ENCODE results near the gene NELL2.
A peak's percentile ranks its signal among the peaks of the same experiment; 100 is the strongest.
"Not testable (repeated sequence)": the region's sequence is repeated elsewhere in the genome, so short reads cannot be mapped to it uniquely, and the experiment has no call there.

NELL2 gene

DNA sequence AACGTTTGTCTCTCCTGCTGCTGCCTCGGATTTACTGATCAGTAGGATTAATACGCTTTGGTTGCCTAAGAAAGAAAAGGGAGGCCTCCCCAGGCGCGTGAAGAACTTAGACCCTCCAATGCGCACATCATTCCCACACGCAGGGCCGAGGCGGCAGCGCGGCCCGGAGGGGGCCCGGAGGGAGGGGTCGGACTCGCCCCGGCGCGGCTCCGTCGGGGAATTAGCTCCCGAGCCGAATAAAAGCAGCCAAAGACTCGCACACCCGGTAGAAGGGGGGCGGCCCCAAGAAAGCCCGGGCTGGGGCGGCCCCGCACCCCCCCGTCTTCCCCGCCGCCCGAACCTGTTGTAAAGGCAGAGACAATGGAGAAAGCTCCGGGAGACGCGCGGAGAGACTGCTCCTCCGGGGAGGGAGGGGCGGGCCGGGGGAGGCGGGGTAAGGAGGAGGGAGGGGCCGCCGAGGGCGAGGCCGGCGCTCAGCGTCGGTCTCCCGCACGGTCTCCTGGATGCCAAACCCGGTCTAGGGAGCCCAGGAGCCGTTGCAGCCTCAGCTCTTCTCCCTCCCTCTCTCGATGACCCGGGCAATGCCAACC, at the start of gene NELL2:
Gene NELL2 (minus strand): TSS at position 362 of the 590 bp plus-strand sequence. CDS start 446 bp downstream, outside the sequence.
- DNase-seq (ENCODE audit: low read depth in 2 of 2), result peak; percentile 50 to 54

GRCh38 chr12:44921736-44922135, 45.6 kb upstream of the NELL2 start:
- no peak for DNase-seq (ENCODE audit: low read depth in 2 of 2)

- no peak for DNase-seq (ENCODE audit: low read depth in 2 of 2)
Measured at GRCh38 chr12:44917141-44917540, 41.0 kb upstream of the NELL2 start.

DNA sequence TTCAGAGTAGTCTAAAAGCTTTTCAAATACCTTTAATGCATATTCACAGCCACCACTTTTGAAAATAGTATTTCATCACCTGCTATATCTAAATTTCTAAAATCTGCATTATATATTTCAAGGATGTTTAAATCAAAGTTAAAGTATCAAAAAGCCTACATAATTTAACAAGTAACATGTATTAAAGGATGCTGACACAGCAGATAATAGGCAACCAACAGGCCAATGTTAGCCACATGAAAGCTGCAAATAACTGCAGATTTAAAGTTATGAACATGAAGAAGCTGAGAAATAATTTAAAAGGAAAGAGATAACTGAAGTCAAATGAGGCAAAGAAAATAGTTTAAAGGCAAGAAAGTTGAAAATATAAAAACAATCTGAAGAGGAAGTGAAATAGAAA, 39.8 kb upstream of the NELL2 start:
- no peak for DNase-seq (ENCODE audit: low read depth in 2 of 2)

- no peak for DNase-seq (ENCODE audit: low read depth in 2 of 2)
Measured at GRCh38 chr12:44904321-44904720, 28.2 kb upstream of the NELL2 start.

- not testable (repeated sequence) for DNase-seq (ENCODE audit: low read depth in 2 of 2)
Measured at GRCh38 chr12:44898108-44898507, 22.0 kb upstream of the NELL2 start.

DNA sequence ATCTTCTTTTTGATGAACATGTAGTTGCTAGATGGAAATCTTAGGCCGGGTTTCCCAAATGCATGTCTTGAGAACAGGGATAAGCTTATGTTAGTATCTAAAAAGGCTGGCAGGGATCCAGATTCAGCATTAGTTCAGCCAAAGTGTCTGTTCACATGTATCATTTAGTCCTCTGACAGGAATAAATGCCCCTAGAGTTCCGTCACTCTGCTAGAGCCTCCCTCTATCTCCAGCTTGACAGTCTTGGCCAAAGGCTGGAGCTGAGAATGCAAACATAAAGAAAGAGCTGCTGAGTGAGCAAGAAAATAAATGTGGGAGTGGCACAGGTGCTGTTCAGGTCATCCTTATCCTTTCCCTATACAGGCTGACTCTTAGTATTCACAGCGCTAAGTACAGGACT, 13.8 kb upstream of the NELL2 start:
- no peak for DNase-seq (ENCODE audit: low read depth in 2 of 2)

- no peak for DNase-seq (ENCODE audit: low read depth in 2 of 2)
Measured at GRCh38 chr12:44889162-44889561, 13.0 kb upstream of the NELL2 start.

DNA sequence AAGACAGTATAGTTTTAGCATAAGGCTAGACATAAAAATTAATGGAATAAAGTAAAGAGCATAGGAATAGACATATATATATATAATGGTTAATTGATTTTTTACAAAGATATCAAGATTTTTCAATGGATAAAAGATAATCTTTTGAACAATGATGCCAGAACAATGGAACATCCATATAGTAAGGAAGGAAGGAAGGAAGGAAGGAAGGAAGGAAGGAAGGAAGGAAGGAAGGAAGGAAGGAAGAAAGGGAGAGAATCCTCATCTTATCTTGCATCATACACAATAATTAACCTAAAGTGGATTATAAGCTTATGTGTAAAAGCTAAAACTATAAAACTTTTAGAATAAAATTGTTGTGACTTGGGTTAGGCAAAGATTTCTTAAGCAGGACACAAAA, 9.8 kb upstream of the NELL2 start:
- DNase-seq (ENCODE audit: low read depth in 2 of 2), result no peak

GRCh38 chr12:44881197-44881596, 5.1 kb upstream of the NELL2 start:
- DNase-seq (ENCODE audit: low read depth in 2 of 2), result no peak

GRCh38 chr12:44876544-44877410, 662 bp upstream of the NELL2 start:
- peak in 1 of 2 donors; percentile 14 for DNase-seq (ENCODE audit: low read depth in 2 of 2)

- DNase-seq (ENCODE audit: low read depth in 2 of 2), result no peak
Measured at GRCh38 chr12:44875417-44875953, 630 bp downstream of the NELL2 start.

DNA sequence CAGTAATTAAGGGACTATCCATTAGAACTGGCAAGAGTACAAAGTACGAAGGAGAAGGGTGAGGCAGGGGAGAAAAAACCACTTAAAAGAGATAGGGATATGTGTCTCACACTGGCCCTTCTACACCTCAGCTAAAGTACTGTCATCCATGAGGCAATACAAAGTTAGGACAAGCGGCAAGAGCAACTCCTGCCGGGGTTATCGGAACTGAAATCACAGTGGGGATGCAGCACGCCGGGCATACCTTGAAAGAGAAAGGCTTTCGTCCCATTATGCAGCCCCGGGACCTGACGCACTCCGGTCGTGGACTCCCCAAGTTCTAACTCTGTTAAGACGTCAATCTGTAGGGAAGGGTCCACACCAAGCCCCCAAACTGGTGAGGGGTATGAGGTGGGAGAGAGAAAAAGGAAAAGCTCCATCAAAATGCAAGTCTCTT, 1.1 kb downstream of the NELL2 start:
- DNase-seq (ENCODE audit: low read depth in 2 of 2), result peak in 1 of 2 donors; percentile 9

DNA sequence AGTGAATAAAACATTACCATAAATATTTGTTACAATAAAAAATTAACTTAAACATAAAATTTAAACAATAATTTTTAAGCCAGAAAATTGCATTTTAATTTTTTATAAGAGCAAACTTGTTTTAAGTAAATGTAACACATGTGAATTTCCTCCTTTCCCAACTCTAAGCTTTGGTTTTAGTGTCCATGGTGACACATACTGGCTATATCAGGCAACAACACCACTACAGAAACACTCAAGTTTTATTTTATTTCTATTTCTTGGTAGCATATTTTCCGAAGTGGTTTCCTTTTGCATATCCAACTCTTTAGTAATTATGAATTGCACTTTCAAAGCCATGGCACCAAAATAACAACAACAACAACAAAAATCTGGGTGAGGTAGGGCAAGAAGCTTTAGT, 2.2 kb downstream of the NELL2 start:
- DNase-seq (ENCODE audit: low read depth in 2 of 2), result no peak

DNA sequence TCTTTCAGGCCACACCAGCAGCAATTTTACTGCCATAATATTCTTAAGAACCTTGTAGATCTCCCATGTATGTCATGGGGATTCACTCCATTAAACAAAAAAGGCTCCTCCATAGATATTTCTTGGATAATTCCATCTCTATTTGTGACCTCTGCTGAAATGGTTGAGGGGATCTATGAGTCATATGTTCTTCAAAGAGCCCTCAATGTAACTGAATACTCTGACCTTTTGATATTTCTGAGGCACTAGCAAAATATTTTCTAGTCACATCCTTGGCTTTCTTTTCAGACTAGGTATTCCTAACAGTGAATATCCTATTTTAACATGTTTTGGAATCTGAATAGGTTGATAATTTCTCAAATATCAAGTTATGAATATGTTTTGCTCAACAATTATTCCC, 6.6 kb downstream of the NELL2 start:
- no peak for DNase-seq (ENCODE audit: low read depth in 2 of 2)

- no peak for DNase-seq (ENCODE audit: low read depth in 2 of 2)
Measured at GRCh38 chr12:44863867-44864266, 12.2 kb downstream of the NELL2 start.

DNA sequence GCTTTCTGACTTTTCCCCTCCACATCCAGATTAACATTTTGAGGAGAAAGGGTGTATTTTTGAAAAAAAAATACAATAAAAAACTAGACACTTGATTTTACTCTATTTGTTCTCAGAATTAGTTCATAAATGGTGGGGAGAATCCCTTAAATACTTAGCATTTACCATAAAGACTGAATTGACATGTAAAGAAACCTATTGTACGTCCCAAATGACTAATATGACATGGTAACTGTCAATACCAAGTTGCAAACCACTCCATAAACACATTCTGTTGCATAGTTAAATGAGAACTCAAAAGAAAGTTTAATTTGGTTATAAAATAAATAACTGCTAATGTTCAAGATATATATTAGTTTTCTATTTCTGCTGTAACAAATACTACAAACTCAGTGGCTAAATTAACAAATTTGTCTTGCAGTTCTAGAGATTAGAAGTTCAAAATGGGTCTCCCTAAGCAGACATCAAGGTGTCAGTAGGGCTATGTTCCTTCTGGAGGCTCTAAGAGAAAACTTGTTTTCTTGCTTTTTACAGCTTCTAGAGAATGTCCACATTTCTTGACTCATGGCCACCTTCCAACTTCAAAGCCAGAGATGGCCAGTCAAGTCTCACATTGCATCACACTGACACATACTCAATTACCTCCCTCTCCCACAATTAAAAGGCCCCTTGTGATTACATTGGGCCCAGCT, 16.0 kb downstream of the NELL2 start:
- DNase-seq (ENCODE audit: low read depth in 2 of 2), result no peak

DNA sequence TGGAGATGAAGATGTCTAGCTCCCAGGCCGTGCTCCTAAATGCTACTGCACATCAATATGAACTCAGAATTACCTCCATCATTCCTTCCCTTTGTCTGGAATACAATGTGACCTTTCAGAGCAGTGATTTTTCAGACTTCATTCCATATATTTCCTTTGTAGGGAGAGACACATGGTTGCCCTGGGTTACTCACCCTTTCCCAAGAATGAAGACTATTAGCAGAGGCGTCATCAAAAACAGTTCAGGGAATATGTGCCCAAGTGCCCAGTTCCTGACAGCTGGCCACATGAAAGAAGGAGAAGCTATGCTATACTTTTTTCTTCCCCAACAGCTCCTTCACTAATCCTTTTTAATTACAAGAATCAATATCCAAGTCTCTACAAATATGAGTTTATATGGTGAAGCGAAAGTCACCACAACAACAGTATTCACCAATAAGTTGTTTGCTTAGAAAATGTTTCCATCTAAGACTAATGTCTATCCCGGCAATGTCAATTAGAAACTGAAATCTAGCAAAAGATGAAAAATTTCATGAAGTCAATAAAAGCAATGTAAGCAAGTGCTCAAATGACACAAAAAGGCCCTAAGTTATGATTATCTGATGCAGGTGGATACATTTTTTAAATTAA, 17.8 kb downstream of the NELL2 start:
- DNase-seq (ENCODE audit: low read depth in 2 of 2), result no peak

DNA sequence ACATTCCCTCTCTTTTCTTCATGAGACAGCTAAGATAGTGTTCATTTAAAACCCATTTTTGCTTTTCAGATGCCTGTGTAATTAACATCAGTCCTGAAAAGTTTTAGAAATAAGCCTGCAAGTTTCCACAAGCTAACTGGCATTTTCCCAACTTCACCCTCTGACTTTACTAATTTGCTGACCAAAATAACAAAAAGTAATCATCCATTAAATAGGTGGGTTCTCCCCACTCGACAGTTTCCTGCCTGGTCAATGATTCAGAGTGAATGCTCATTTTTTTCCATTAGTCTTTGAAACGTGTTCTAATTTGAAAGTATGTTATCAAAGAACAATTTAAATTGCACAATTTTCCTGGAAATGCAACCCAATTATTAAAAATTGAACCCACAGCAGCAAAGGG, 23.6 kb downstream of the NELL2 start:
- DNase-seq (ENCODE audit: low read depth in 2 of 2), result no peak

DNA sequence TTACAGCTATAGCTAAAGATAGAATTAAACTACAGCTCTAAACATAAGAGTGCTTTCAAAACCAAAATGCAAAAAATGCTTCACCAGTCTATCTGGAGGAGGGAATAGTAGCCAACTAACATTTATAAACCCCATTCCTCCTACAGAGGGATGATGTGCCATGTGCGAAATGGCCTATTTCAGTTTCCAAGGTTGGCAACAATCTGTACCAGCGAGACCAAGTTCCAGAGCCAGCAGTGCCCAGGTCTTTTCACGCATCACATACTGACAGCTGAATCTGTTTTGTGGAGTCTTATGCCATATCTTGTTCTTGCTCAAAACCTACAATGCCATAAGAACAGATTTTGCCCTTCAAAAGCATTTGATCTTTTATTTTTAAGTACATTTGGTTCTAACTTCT, 24.5 kb downstream of the NELL2 start:
- no peak for DNase-seq (ENCODE audit: low read depth in 2 of 2)

DNA sequence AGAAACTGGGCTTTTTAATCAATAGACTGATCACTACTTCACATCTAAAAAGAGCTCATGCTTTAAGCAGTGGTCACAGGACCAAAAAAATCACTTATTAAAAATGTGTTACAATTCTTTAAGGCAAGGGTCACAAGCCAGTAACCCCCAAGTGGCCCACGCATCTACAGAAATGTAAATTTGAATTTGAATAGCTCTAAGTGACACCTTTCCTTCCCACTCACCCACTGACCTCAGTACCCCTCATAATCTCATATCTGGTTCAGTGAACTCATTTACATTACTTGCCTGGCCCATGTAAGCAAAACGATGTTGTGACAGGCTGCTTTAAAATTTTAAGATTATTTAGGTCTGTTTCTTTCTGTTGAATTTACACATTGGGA, 27.4 kb downstream of the NELL2 start:
- no peak for DNase-seq (ENCODE audit: low read depth in 2 of 2)

All from activated CD4-positive, alpha-beta T cell treated with anti-CD3 and anti-CD28 coated beads for 24 hours (primary cell).